ENCODE data around the gene MPRIP. TPM values are rescaled to one million over a fixed set of nuclear protein-coding genes. Genes with fewer than 3 reads are reported as not detected.

Gene MPRIP
- total and polyA plus RNA-seq, 2 donors (not counting 3 experiments of a cell fraction or from before 2014, with no cell fraction given): 94.6 to 246 TPM

DNA sequence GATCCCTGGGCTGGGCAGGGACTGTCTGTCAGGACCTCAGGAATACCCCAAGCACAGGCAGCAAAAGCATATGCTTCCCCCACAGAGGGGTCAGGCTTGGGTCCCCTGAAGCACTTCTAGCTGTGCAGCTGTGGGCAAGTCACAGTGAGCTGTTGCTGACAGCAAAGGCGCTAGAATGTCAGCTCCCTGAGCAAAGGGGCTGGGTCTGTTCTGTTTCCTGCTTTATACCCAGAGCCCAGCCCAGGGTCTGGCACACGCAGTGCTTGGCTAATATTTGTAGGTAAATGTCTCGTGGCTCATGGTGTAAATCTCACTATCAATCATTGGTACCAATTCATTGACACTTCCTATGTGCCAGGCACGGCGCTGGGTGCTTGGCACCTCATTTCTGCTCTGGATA, 16.6 kb upstream of the MPRIP start:
- Histone ChIP-seq H3K36me3 (ENCODE audit: control insufficient read depth in 2 of 2, extremely low read depth in 1 of 2, insufficient read depth in 2 of 2, low read length in 2 of 2) (no peaks in the 10 kb centered on the region), H4K20me1 (replicated peaks; ENCODE audit: control insufficient read depth, extremely low read depth, insufficient read depth, low read length) (no peaks in the 10 kb centered on the region), H3K4me3 (replicated peaks in 1 of 3; ENCODE audit: insufficient read depth in 1 of 3, low read depth in 1 of 3, low read length in 3 of 3) (no peak overlapping the region), H3K9me1 (replicated peaks; ENCODE audit: control insufficient read depth, extremely low read depth, insufficient read depth, low read length) (no peaks in the 10 kb centered on the region), H3K9me3 (replicated peaks; ENCODE audit: control insufficient read depth, insufficient read depth, low read length) (no peaks in the 10 kb centered on the region), H3K79me2 (ENCODE audit: control insufficient read depth, insufficient read depth, low read length) (no peaks in the 10 kb centered on the region), H3K4me1 (ENCODE audit: control insufficient read depth, extremely low read depth, insufficient read depth, low read length) (peaks cover 7% of the 10 kb centered on the region), H3K9ac (replicated peaks; ENCODE audit: extremely low read depth, insufficient read depth, low read length) (no peak overlapping the region), H3K4me2 (ENCODE audit: insufficient read depth, low read length) (no peak overlapping the region), H3K27me3 (ENCODE audit: control insufficient read depth in 2 of 2, insufficient read depth in 2 of 2, low read length in 2 of 2) (no peaks in the 10 kb centered on the region), H3K27ac (ENCODE audit: insufficient read depth, low read depth, low read length) (no peak overlapping the region), H2AFZ (ENCODE audit: low read depth, low read length) (no peak overlapping the region)
- intact Hi-C loops (cut with micrococcal nuclease) (no loop called here), dilution Hi-C loops (cut with MboI; ENCODE audit: extremely low pct_ligation_motif_present, low sequenced_read_pairs) (no loop called here)
- TF ChIP-seq, protein P1, sequence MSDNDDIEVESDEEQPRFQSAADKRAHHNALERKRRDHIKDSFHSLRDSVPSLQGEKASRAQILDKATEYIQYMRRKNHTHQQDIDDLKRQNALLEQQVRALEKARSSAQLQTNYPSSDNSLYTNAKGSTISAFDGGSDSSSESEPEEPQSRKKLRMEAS (IDR thresholded peaks at IDR 0.05; ENCODE audit: insufficient read depth, insufficient read length): no peak
- no peak for TF ChIP-seq MYC (IDR thresholded peaks at IDR 0.05; ENCODE audit: low read depth, low read length)
- TF ChIP-seq POLR2AphosphoS5 (IDR thresholded peaks at IDR 0.05; ENCODE audit: insufficient read depth, low read depth, low read length): no peak
- TF ChIP-seq EZH2 (IDR thresholded peaks at IDR 0.05; ENCODE audit: borderline replicate concordance, low read depth, low read length, severe bottlenecking): no peak
- TF ChIP-seq POLR2A (IDR thresholded peaks at IDR 0.05; ENCODE audit: low read depth, low read length): no peak
- no peak for FAIRE-seq
- CTCF ChIA-PET: interaction anchor here (0.8 kb wide), 1 partner anchor 117 kb away, joined by 3 read pairs; no protein-coding TSS in a partner anchor
- DNase-seq (ENCODE audit: low read depth, low spot score): no peak
- no TSS peak for BruUV-seq (replicated peaks)
- POLR2A ChIA-PET: no interaction called here

DNA sequence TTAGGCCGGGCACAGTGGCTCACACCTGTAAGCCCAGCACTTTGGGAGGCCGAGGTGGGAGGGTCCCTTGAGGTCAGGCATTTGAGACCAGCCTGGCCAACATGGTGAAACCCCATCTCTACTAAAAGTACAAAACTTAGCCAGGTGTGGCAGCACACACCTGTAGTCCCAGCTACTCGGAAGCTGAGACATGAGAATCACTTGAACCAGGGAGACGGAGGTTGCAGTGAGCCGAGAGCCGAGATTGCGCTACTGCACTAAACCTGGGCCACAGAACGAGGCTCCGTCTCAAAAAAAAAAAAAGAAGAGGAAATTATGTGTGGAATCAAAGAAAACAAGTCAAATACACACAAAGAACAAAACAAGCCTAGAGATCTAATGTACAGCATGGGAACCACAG, 16.1 kb upstream of the MPRIP start:
- H3K4me1 ChIP-seq (ENCODE audit: control insufficient read depth, extremely low read depth, insufficient read depth, low read length): peaks cover 13% of the 10 kb centered on the region
- intact Hi-C loops (cut with micrococcal nuclease): no loop called here
- H3K79me2 ChIP-seq (ENCODE audit: control insufficient read depth, insufficient read depth, low read length): no peaks in the 10 kb centered on the region
- no peak for FAIRE-seq
- no peak overlapping the region for H2AFZ ChIP-seq (ENCODE audit: low read depth, low read length)
- ChIA-PET POLR2A (no interaction called here), CTCF (no interaction called here)
- H3K4me3 ChIP-seq (replicated peaks in 1 of 3; ENCODE audit: insufficient read depth in 1 of 3, low read depth in 1 of 3, low read length in 3 of 3): no peak overlapping the region
- no peak overlapping the region for H3K4me2 ChIP-seq (ENCODE audit: insufficient read depth, low read length)
- dilution Hi-C loops (cut with MboI; ENCODE audit: extremely low pct_ligation_motif_present, low sequenced_read_pairs): no loop called here
- no peak overlapping the region for H3K9ac ChIP-seq (replicated peaks; ENCODE audit: extremely low read depth, insufficient read depth, low read length)
- DNase-seq (ENCODE audit: low read depth, low spot score): no peak
- H3K9me1 ChIP-seq (replicated peaks; ENCODE audit: control insufficient read depth, extremely low read depth, insufficient read depth, low read length): no peaks in the 10 kb centered on the region
- no peaks in the 10 kb centered on the region for H4K20me1 ChIP-seq (replicated peaks; ENCODE audit: control insufficient read depth, extremely low read depth, insufficient read depth, low read length)
- H3K27me3 ChIP-seq (ENCODE audit: control insufficient read depth in 2 of 2, insufficient read depth in 2 of 2, low read length in 2 of 2): no peaks in the 10 kb centered on the region
- H3K36me3 ChIP-seq (ENCODE audit: control insufficient read depth in 2 of 2, extremely low read depth in 1 of 2, insufficient read depth in 2 of 2, low read length in 2 of 2): no peaks in the 10 kb centered on the region
- H3K27ac ChIP-seq (ENCODE audit: insufficient read depth, low read depth, low read length): no peak overlapping the region
- BruUV-seq (replicated peaks): no TSS peak
- no peaks in the 10 kb centered on the region for H3K9me3 ChIP-seq (replicated peaks; ENCODE audit: control insufficient read depth, insufficient read depth, low read length)
- TF ChIP-seq GATA2 (IDR thresholded peaks at IDR 0.05; ENCODE audit: insufficient read depth, insufficient read length, low read depth, low read length) (no peak), EZH2 (IDR thresholded peaks at IDR 0.05; ENCODE audit: borderline replicate concordance, low read depth, low read length, severe bottlenecking) (no peak), POLR2AphosphoS5 (IDR thresholded peaks at IDR 0.05; ENCODE audit: insufficient read depth, low read depth, low read length) (no peak), MYC (IDR thresholded peaks at IDR 0.05; ENCODE audit: low read depth, low read length) (no peak), FOS (IDR thresholded peaks at IDR 0.05; ENCODE audit: borderline replicate concordance, insufficient read depth, low read length) (no peak), POLR2A (IDR thresholded peaks at IDR 0.05; ENCODE audit: low read depth, low read length) (no peak), JUN (IDR thresholded peaks at IDR 0.05; ENCODE audit: borderline replicate concordance, insufficient read depth, insufficient read length, low read depth) (no peak)
- TF ChIP-seq, protein P1 (IDR thresholded peaks at IDR 0.05; ENCODE audit: insufficient read depth, insufficient read length): no peak
- TF ChIP-seq, protein P2, sequence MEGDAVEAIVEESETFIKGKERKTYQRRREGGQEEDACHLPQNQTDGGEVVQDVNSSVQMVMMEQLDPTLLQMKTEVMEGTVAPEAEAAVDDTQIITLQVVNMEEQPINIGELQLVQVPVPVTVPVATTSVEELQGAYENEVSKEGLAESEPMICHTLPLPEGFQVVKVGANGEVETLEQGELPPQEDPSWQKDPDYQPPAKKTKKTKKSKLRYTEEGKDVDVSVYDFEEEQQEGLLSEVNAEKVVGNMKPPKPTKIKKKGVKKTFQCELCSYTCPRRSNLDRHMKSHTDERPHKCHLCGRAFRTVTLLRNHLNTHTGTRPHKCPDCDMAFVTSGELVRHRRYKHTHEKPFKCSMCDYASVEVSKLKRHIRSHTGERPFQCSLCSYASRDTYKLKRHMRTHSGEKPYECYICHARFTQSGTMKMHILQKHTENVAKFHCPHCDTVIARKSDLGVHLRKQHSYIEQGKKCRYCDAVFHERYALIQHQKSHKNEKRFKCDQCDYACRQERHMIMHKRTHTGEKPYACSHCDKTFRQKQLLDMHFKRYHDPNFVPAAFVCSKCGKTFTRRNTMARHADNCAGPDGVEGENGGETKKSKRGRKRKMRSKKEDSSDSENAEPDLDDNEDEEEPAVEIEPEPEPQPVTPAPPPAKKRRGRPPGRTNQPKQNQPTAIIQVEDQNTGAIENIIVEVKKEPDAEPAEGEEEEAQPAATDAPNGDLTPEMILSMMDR (IDR thresholded peaks at IDR 0.05; ENCODE audit: extremely low read depth in 1 of 2, insufficient read depth in 1 of 2, low read depth in 1 of 2, low read length in 2 of 2): no peak

Measured in endothelial cell of umbilical vein (primary cell).